ENCODE measurements around the gene RBM14. TPM values are rescaled to one million over a fixed set of nuclear protein-coding genes. Genes with fewer than 3 reads are reported as not detected.

Gene RBM14, protein sequence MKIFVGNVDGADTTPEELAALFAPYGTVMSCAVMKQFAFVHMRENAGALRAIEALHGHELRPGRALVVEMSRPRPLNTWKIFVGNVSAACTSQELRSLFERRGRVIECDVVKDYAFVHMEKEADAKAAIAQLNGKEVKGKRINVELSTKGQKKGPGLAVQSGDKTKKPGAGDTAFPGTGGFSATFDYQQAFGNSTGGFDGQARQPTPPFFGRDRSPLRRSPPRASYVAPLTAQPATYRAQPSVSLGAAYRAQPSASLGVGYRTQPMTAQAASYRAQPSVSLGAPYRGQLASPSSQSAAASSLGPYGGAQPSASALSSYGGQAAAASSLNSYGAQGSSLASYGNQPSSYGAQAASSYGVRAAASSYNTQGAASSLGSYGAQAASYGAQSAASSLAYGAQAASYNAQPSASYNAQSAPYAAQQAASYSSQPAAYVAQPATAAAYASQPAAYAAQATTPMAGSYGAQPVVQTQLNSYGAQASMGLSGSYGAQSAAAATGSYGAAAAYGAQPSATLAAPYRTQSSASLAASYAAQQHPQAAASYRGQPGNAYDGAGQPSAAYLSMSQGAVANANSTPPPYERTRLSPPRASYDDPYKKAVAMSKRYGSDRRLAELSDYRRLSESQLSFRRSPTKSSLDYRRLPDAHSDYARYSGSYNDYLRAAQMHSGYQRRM
- total RNA-seq: 244 and 246 TPM in 2 replicates
- 81.5 TPM for total RNA-seq (2013)
- polyA plus RNA-seq: 44.9 and 52.4 TPM in 2 replicates
- polyA minus RNA-seq: 119 and 127 TPM in 2 replicates

DNA sequence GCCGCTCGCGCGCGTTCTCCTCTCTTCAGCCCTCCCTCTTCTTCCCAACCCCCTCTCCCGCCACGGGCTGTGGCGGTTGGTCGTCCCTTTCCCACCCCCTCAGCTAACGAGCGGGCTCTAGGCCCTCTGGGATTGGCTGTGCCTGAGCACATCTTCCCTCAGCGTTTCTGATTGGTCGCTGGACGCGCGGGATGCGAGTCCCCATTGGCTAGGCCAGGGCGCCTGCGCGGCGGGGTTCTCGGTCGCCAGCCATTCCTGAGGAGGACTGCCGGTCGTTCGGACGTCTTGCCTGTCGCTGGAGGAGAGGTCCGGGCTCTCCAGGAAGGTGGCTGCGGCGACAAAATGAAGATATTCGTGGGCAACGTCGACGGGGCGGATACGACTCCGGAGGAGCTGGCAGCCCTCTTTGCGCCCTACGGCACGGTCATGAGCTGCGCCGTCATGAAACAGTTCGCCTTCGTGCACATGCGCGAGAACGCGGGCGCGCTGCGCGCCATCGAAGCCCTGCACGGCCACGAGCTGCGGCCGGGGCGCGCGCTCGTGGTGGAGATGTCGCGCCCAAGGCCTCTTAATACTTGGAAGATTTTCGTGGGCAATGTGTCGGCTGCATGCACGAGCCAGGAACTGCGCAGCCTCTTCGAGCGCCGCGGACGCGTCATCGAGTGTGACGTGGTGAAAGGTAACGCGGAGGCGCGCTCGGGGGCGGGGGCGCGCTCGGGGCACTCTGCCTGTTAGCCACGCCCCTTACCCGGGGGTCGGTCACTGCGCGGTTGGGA, at the start of gene RBM14:
Gene RBM14, plus strand, starts transcription at position 252 of the 776 bp plus-strand sequence. Its CDS starts 91 bp downstream, at position 343.
- CTCF ChIA-PET: interaction anchor here (1.0 to 4.5 kb wide), 9 partner anchors 10 to 61 kb away, joined by 3 to 32 read pairs (median 6); partner anchors contain the start of genes CCDC87, CCS, CTSF and RBM4
- Mint-ChIP-seq H3K27me3 (no peaks in the 10 kb centered on the region), H3K4me1 (peaks cover 59% of the 10 kb centered on the region), H3K9me3 (ENCODE audit: insufficient read depth) (no peaks in the 10 kb centered on the region), H3K27ac (peak within 1 kb of the TSS; percentile 99), H3K4me3 (peak within 1 kb of the TSS; percentile 99)
- ATAC-seq (ENCODE audit: low read depth): peak; percentile 89
- peaks cover 93% of the 10 kb centered on the region for H3K79me2 ChIP-seq (ENCODE audit: control insufficient read depth, insufficient read depth, low read length)
- H3K9me3 ChIP-seq (ENCODE audit: control extremely low read depth in 1 of 3, control insufficient read depth in 2 of 3, insufficient read depth in 1 of 3, low read length in 2 of 3): no peaks in the 10 kb centered on the region
- peaks cover 0 to 20% of the 10 kb centered on the region in 2 experiments for H3K36me3 ChIP-seq (replicated peaks in 1 of 2; ENCODE audit: control extremely low read depth in 1 of 2, control insufficient read depth in 1 of 2, extremely low read depth in 1 of 2, insufficient read depth in 2 of 2, low read length in 1 of 2)
- H3K27me3 ChIP-seq (replicated peaks in 1 of 4; ENCODE audit: control extremely low read depth in 1 of 4, control insufficient read depth in 3 of 4, insufficient read depth in 4 of 4, low read length in 3 of 4): no peaks in the 10 kb centered on the region
- POLR2A ChIA-PET: interaction anchor here (0.6 to 5.2 kb wide), 14 partner anchors 7 to 1241 kb away, joined by 3 to 53 read pairs (median 6); partner anchors contain the start of genes CCDC87, CCS, RBM4 and RBM4B
- DNase-seq: peak; percentile 99
- H2AFZ ChIP-seq (ENCODE audit: insufficient read depth, low read depth, low read length, poor library complexity, severe bottlenecking): peak within 1 kb of the TSS; percentile 96
- intact Hi-C loops (cut with micrococcal nuclease): loop anchor here (1.0 to 2.0 kb wide), 6 partner anchors 8 to 70 kb away; partner anchors contain the start of genes ACTN3, CCDC87, CCS and RBM4
- peak within 1 kb of the TSS; percentile 91 for H3K9ac ChIP-seq (ENCODE audit: low read length)
- TF ChIP-seq EZH2 (IDR thresholded peaks at IDR 0.05; ENCODE audit: borderline replicate concordance, insufficient read depth, low read depth, low read length, poor library complexity, severe bottlenecking) (no peak), CTCF (IDR thresholded peaks at IDR 0.05) (no peak)
- peak within 1 kb of the TSS; percentile 85 to 90 for H3K27ac ChIP-seq (ENCODE audit: low read length in 2 of 2)
- peak within 1 kb of the TSS; percentile 75 to 97 (median 94) for H3K4me3 ChIP-seq (ENCODE audit: control extremely low read depth in 1 of 5, extremely low read depth in 1 of 5, insufficient read depth in 1 of 5, low read depth in 2 of 5, low read length in 4 of 5)
- H3K4me2 ChIP-seq (replicated peaks; ENCODE audit: low read depth, low read length, poor library complexity, severe bottlenecking): peak within 1 kb of the TSS; percentile 99
- H3K4me1 ChIP-seq (ENCODE audit: control insufficient read depth in 2 of 2, insufficient read depth in 2 of 2, low read length in 2 of 2): peaks cover 53 to 65% of the 10 kb centered on the region in 2 donors
- peaks cover 43% of the 10 kb centered on the region for H4K20me1 ChIP-seq (ENCODE audit: control insufficient read depth, insufficient read depth, low read length, poor library complexity, severe bottlenecking)
- WGBS (ENCODE audit: insufficient coverage): under 1% methylated on average over 90 of the region's 90 CpGs

Measured in B cell (primary cell).